NCI-H187 (cell line): ENCODE results near the gene RALGAPA2.

Source experiments
- DNase-seq, 2 experiments: peaks; one replicate each; lab custom pipeline; 2025; lab: John Stamatoyannopoulos, UW

RALGAPA2 gene

GRCh38 chr20:20629556-20630188 is 82.8 kb downstream of the RALGAPA2 start:
- no peak for DNase-seq

GRCh38 chr20:20628314-20628713 is 84.1 kb downstream of the RALGAPA2 start:
- no peak for DNase-seq

GRCh38 chr20:20627471-20627870 is 85.0 kb downstream of the RALGAPA2 start:
- no peak for DNase-seq

- DNase-seq: no peak
These were observed 87.5 kb downstream of the RALGAPA2 start for GRCh38 chr20:20624914-20625313.

- no peak for DNase-seq
These were observed 91.2 kb downstream of the RALGAPA2 start for GRCh38 chr20:20621195-20621594.

GRCh38 chr20:20614391-20614790 is 98.1 kb downstream of the RALGAPA2 start:
- DNase-seq: no peak

GRCh38 chr20:20612251-20612650 is 100.2 kb downstream of the RALGAPA2 start:
- DNase-seq: no peak

- no peak for DNase-seq
These were observed 101.3 kb downstream of the RALGAPA2 start for GRCh38 chr20:20611167-20611566.

- no peak for DNase-seq
These were observed 102.9 kb downstream of the RALGAPA2 start for GRCh38 chr20:20609522-20609921.

- DNase-seq: no peak
These were observed 103.8 kb downstream of the RALGAPA2 start for GRCh38 chr20:20608641-20609040.

GRCh38 chr20:20608041-20608440 is 104.4 kb downstream of the RALGAPA2 start:
- DNase-seq: no peak

- DNase-seq: no peak
These were observed 105.6 kb downstream of the RALGAPA2 start for GRCh38 chr20:20606881-20607280.

GRCh38 chr20:20606050-20606449 is 106.4 kb downstream of the RALGAPA2 start:
- no peak for DNase-seq

- no peak for DNase-seq
These were observed 107.5 kb downstream of the RALGAPA2 start for GRCh38 chr20:20604907-20605306.

- no peak for DNase-seq
These were observed 108.1 kb downstream of the RALGAPA2 start for GRCh38 chr20:20604357-20604756.

GRCh38 chr20:20603339-20603990 is 109.0 kb downstream of the RALGAPA2 start:
- DNase-seq: peak; percentile 46 to 84

- DNase-seq: no peak
These were observed 114.5 kb downstream of the RALGAPA2 start for GRCh38 chr20:20597966-20598365.

- no peak for DNase-seq
These were observed 118.3 kb downstream of the RALGAPA2 start for GRCh38 chr20:20594171-20594530.

- no peak for DNase-seq
These were observed 118.8 kb downstream of the RALGAPA2 start for GRCh38 chr20:20593447-20594170.

GRCh38 chr20:20585146-20585545 is 127.3 kb downstream of the RALGAPA2 start:
- no peak for DNase-seq

- DNase-seq: no peak
These were observed 129.7 kb downstream of the RALGAPA2 start for GRCh38 chr20:20582734-20583133.

- no peak for DNase-seq
These were observed 132.3 kb downstream of the RALGAPA2 start for GRCh38 chr20:20580139-20580538.

- DNase-seq: no peak
These were observed 133.6 kb downstream of the RALGAPA2 start for GRCh38 chr20:20578838-20579237.
